ENCODE measurements around the gene PSD2. TPM values are rescaled to one million over a fixed set of nuclear protein-coding genes. Genes with fewer than 3 reads are reported as not detected.
"Not testable (repeated sequence)": the region's sequence is repeated elsewhere in the genome, so short reads cannot be mapped to it uniquely, and the experiment has no call there.

Gene PSD2
- total RNA-seq, 2 experiments from 2014 or later: 0.08 TPM; not detected in 1

GRCh38 chr5:139789116-139789844 is 6.3 kb upstream of the PSD2 start:
- H3K27ac ChIP-seq (ENCODE audit: low read depth in 1 of 2, low read length in 2 of 2): no peak overlapping the region
- H3K36me3 ChIP-seq (ENCODE audit: insufficient read depth, low read length): no peaks in the 10 kb centered on the region
- Mint-ChIP-seq H3K4me3 (peak overlapping the region; percentile 40), H3K9me3 (no peaks in the 10 kb centered on the region), H3K4me1 (ENCODE audit: low read depth) (peaks cover 10% of the 10 kb centered on the region), H3K36me3 (ENCODE audit: low read depth) (no peaks in the 10 kb centered on the region), H3K27ac (no peak overlapping the region), H3K27me3 (peaks cover 48% of the 10 kb centered on the region)
- DNase-seq: no peak
- no peak for TF ChIP-seq CTCF (IDR thresholded peaks at IDR 0.05)
- peaks cover 17 to 28% of the 10 kb centered on the region in 2 experiments for H3K27me3 ChIP-seq (ENCODE audit: control insufficient read depth in 1 of 2, insufficient read depth in 2 of 2, low read length in 2 of 2)
- intact Hi-C loops (cut with DNase I, micrococcal nuclease): no loop called here
- peaks cover 17% of the 10 kb centered on the region for H3K4me1 ChIP-seq (ENCODE audit: insufficient read depth, low read length)
- no peak overlapping the region for H3K4me3 ChIP-seq (ENCODE audit: low read length)
- no peak for ATAC-seq (ENCODE audit: poor library complexity)
- ChIA-PET CTCF (interaction anchor here (2.3 to 2.7 kb wide), 3 partner anchors 23 to 181 kb away, joined by 16 to 32 read pairs (median 21); no protein-coding TSS in a partner anchor), POLR2A (interaction anchor here (1.0 kb wide), 1 partner anchor 58 kb away, joined by 4 read pairs; no protein-coding TSS in a partner anchor)
- no peaks in the 10 kb centered on the region for H3K9me3 ChIP-seq (ENCODE audit: control insufficient read depth in 1 of 2, insufficient read depth in 1 of 2, low read length in 2 of 2)

- no peak overlapping the region for H3K4me3 Mint-ChIP-seq
- peaks cover 15% of the 10 kb centered on the region for H3K4me1 Mint-ChIP-seq (ENCODE audit: low read depth)
- CTCF ChIA-PET: no interaction called here
- no peaks in the 10 kb centered on the region for H3K9me3 Mint-ChIP-seq
- TF ChIP-seq CTCF (IDR thresholded peaks at IDR 0.05): no peak
- Histone ChIP-seq H3K4me1 (ENCODE audit: insufficient read depth, low read length) (peaks cover 18% of the 10 kb centered on the region), H3K27ac (ENCODE audit: low read depth in 1 of 2, low read length in 2 of 2) (no peak overlapping the region), H3K4me3 (ENCODE audit: low read length) (no peak overlapping the region), H3K9me3 (ENCODE audit: control insufficient read depth in 1 of 2, insufficient read depth in 1 of 2, low read length in 2 of 2) (peaks cover 0 to 3% of the 10 kb centered on the region in 2 experiments), H3K27me3 (ENCODE audit: control insufficient read depth in 1 of 2, insufficient read depth in 2 of 2, low read length in 2 of 2) (peaks cover 19 to 32% of the 10 kb centered on the region in 2 experiments), H3K36me3 (ENCODE audit: insufficient read depth, low read length) (no peaks in the 10 kb centered on the region)
- intact Hi-C loops (cut with DNase I, micrococcal nuclease): no loop called here
- H3K27ac Mint-ChIP-seq: no peak overlapping the region
- no peaks in the 10 kb centered on the region for H3K36me3 Mint-ChIP-seq (ENCODE audit: low read depth)
- H3K27me3 Mint-ChIP-seq: peaks cover 49% of the 10 kb centered on the region
- ATAC-seq (ENCODE audit: poor library complexity): no peak
- POLR2A ChIA-PET: interaction anchor here (1.0 kb wide), 1 partner anchor 58 kb away, joined by 4 read pairs; no protein-coding TSS in a partner anchor
- DNase-seq: no peak
Observed at GRCh38 chr5:139789845-139790189, 5.8 kb upstream of the PSD2 start.

- DNase-seq (no peak), ATAC-seq (ENCODE audit: poor library complexity) (no peak)
- H3K4me1 Mint-ChIP-seq (ENCODE audit: low read depth): peaks cover 18% of the 10 kb centered on the region
- H3K27ac Mint-ChIP-seq: no peak overlapping the region
- H3K4me3 Mint-ChIP-seq: no peak overlapping the region
- H3K4me1 ChIP-seq (ENCODE audit: insufficient read depth, low read length): peaks cover 28% of the 10 kb centered on the region
- ChIA-PET POLR2A (no interaction called here), CTCF (interaction anchor here (1.6 kb wide), 1 partner anchor 17 kb away, joined by 5 read pairs; no protein-coding TSS in a partner anchor)
- H3K27me3 Mint-ChIP-seq: peaks cover 57% of the 10 kb centered on the region
- no peaks in the 10 kb centered on the region for H3K36me3 ChIP-seq (ENCODE audit: insufficient read depth, low read length)
- no peak overlapping the region for H3K27ac ChIP-seq (ENCODE audit: low read depth in 1 of 2, low read length in 2 of 2)
- H3K36me3 Mint-ChIP-seq (ENCODE audit: low read depth): no peaks in the 10 kb centered on the region
- intact Hi-C loops (cut with DNase I, micrococcal nuclease): no loop called here
- TF ChIP-seq CTCF (IDR thresholded peaks at IDR 0.05): no peak
- peaks cover 32 to 37% of the 10 kb centered on the region in 2 experiments for H3K27me3 ChIP-seq (ENCODE audit: control insufficient read depth in 1 of 2, insufficient read depth in 2 of 2, low read length in 2 of 2)
- H3K9me3 ChIP-seq (ENCODE audit: control insufficient read depth in 1 of 2, insufficient read depth in 1 of 2, low read length in 2 of 2): peaks cover 0 to 9% of the 10 kb centered on the region in 2 experiments
- no peaks in the 10 kb centered on the region for H3K9me3 Mint-ChIP-seq
- no peak overlapping the region for H3K4me3 ChIP-seq (ENCODE audit: low read length)
Observed at GRCh38 chr5:139792218-139792617, 3.4 kb upstream of the PSD2 start.

GRCh38 chr5:139792655-139793054 is 3.0 kb upstream of the PSD2 start:
- Histone ChIP-seq H3K4me1 (ENCODE audit: insufficient read depth, low read length) (peaks cover 24% of the 10 kb centered on the region), H3K27me3 (ENCODE audit: control insufficient read depth in 1 of 2, insufficient read depth in 2 of 2, low read length in 2 of 2) (peaks cover 35 to 41% of the 10 kb centered on the region in 2 experiments)
- H3K4me1 Mint-ChIP-seq (ENCODE audit: low read depth): peaks cover 14% of the 10 kb centered on the region
- intact Hi-C loops (cut with DNase I, micrococcal nuclease); H3K36me3 Mint-ChIP-seq (ENCODE audit: low read depth); ATAC-seq (ENCODE audit: poor library complexity); H3K27ac ChIP-seq (ENCODE audit: low read depth in 1 of 2, low read length in 2 of 2); H3K9me3 ChIP-seq (ENCODE audit: control insufficient read depth in 1 of 2, insufficient read depth in 1 of 2, low read length in 2 of 2); H3K36me3 ChIP-seq (ENCODE audit: insufficient read depth, low read length); H3K9me3 Mint-ChIP-seq; H3K4me3 ChIP-seq (ENCODE audit: low read length); H3K4me3 Mint-ChIP-seq; DNase-seq; POLR2A ChIA-PET; H3K27ac Mint-ChIP-seq: not testable (repeated sequence)
- peaks cover 60% of the 10 kb centered on the region for H3K27me3 Mint-ChIP-seq
- CTCF ChIA-PET: interaction anchor here (0.6 to 1.6 kb wide), 3 partner anchors 17 to 352 kb away, joined by 3 to 5 read pairs (median 4); no protein-coding TSS in a partner anchor
